Right forelimb (tissue), 1 donor: Measurements from ENCODE around the gene PHAF1.

Source experiments
- DNase-seq: peaks from one replicate; pipeline ENCODE4 v3.0.0-alpha.2; 2018

Gene PHAF1

DNA sequence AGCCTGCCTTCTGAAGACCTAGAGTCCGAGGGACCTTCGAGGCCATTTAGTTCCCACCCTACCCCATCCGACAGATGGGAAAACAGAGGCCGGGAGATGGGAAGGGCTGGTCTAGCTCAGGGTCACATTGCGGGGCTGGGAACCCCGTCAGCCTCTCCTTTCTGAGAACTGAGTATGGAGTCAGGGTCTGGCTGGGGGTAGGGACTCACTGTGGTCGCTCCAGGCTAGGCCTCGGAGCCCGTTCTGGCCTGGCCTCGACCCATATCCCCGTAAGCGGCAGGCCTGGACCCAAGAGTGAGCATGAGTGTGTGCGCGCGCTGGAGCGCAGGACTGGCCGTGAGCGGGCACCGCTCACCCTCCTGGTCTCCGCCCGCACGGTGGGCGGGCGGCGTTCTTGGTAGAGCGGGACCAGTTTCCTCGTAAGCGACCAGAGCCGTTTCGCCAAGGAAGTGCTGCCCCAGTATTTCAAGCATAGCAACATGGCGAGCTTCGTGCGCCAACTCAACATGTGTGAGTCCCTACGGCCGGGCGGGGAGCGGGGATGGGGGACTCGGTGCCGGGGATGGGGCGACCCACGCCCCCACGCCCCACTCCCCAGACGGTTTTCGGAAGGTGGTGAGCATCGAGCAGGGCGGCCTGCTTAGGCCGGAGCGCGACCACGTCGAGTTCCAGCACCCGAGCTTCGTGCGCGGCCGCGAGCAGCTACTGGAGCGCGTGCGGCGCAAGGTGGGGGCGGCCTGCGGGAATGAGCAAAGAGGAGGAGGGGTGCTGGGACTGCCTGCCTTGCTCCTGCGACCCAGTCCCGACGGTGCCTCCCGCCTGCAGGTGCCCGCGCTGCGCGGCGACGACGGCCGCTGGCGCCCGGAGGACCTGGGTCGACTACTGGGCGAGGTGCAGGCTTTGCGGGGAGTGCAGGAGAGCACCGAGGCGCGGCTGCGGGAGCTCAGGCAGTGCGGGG, 55.7 kb downstream of the PHAF1 start:
- no peak for DNase-seq

DNA sequence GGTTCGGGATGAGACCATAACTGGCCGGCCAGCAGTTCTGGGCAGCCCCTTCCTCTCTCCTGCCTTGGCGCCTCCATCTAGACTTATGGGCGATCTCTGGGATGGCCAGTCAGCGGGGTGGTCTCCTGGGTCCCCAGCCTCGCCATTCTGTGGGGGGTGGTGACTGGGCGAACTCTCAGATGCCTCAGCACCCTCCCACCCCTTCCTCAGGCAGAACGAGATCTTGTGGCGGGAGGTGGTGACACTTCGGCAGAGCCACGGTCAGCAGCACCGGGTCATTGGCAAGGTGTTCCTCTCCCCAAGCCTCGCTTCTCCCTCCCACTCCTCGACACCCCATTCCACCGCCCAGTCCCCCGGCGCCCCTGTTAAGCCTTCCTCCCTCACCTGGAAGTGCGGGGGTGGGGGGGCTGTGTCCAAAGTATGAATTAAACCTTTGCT, 56.4 kb downstream of the PHAF1 start:
- DNase-seq: no peak

DNA sequence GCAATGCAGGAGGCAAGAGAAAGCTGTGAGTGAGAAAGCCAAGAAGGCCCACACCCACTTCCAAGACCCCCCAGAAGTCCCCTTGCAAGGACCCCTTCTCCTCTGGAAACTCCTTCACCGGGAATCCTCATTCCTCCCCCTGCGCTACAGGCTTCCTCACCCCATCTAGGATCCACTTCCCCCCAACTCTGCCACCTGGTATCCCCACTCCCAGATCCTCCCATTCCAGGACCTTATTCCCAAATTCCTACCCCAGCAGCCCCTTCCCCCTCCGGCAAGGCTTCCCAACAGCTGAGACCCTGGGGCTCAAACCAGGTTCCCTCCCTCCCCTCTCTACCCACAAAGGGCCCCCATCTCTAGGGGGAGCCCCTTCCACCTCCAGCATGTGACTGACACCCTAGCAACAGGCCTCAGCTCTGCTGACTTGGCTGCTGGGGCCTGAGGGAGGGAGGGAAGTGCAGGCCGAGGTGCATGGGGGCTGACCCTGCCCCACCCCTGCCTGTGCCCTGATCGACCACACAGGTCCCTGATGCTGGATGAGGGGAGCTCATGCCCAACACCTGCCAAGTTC, 56.9 kb downstream of the PHAF1 start:
- no peak for DNase-seq

DNA sequence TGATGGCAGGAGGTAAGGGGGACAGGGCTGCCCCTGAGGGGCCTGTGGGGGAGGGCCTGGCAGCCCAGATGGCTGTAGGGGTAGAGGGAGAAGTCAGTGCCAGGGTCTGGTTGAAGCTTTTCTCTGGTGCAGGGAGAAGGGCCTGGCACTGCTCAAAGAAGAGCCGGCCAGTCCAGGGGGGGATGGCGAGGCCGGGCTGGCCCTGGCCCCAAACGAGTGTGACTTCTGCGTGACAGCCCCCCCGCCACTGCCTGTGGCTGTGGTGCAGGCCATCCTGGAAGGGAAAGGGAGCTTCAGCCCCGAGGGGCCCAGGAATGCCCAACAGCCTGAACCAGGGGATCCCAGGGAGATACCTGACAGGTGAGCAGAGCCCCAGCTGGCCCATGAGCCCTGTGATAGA, 57.8 kb downstream of the PHAF1 start:
- no peak for DNase-seq

DNA sequence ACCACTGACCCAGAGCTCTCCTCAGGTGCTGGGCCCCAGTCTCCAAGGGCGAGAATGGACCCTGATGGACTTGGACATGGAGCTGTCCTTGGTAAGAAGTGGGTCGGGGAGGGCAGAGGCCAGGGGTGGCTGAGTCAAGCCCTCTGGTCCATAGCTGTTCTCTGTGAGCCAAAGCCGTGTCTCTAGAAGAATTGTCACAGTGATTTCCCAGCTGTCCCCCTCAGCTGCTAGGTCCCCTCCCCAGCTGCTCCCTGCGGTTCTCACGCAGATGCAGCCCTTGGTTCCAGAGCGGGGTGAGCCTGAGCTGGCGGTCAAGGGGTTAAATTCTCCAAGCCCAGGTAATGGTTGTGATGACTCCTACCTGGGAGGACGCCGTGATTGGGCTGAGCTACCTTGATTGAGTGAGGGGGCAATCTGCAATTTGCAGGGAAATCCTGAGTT, 59.3 kb downstream of the PHAF1 start:
- DNase-seq: no peak

DNA sequence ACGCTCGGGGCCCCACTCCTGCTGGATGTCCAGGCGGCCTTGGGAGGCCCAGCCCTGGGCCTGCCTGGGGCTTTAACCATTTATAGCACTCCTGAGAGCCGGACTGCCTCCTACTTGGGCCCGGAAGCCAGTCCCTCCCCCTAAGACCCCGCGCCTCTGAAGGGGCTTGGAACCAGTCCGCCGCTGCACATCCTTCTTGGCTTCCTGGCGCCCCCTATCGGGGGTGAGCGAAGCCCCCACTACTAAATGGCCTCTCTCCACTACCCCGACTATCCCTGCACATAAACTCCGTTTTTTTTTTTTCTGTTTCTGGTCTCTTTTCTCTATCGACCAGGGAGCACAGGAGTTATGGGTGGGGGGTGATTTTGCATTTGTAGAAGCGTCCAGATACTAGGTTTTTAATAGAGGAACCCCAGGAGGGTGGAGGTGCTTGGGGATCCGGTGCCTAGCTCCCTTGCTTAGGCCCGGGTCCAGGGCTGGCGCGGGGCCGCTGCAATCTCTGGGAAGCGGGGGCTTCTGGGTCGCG, 60.0 kb downstream of the PHAF1 start:
- DNase-seq: no peak

DNA sequence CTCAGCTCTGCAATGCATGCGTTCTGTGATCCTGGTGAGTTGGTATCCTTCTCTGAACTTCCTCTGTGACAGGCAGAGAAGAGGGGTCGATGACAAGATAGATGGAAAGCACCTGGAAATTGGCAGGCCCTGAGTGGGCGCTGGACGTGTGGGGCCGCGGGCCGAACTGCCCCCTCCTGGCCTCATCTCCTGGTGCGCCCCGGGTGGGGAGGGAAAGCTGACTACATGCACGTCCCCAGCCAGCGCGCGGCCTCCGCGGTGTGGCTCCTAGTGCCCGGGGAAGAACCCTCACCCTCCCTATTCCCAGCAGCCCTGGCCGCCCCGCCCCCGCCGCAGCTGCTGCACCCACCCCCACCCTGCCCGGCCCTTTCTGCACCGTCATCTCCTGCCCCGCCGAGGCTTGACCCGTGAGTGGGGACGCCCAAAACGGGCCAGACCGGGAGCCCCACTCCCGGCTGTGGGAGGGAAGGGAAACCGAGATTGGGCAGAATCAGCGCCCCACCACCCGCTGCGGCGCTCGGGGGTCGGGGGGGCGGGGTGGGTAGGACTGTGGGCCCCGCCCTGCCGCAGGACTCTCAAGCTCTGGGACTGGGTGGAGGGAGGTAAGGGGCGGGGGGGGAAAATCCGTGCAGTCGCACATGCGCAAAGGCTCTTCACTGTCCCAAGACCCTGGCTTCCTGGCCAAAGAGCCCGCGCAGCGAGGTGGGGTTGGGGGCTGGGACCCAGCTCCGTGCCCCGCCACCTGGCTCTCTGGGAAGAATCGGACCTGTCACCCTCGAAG, 60.6 kb downstream of the PHAF1 start, which contains the start of gene NOL3:
TSS of gene NOL3 (plus strand) at position 371 of the 781 bp plus-strand sequence.
- DNase-seq: peak; percentile 75

DNA sequence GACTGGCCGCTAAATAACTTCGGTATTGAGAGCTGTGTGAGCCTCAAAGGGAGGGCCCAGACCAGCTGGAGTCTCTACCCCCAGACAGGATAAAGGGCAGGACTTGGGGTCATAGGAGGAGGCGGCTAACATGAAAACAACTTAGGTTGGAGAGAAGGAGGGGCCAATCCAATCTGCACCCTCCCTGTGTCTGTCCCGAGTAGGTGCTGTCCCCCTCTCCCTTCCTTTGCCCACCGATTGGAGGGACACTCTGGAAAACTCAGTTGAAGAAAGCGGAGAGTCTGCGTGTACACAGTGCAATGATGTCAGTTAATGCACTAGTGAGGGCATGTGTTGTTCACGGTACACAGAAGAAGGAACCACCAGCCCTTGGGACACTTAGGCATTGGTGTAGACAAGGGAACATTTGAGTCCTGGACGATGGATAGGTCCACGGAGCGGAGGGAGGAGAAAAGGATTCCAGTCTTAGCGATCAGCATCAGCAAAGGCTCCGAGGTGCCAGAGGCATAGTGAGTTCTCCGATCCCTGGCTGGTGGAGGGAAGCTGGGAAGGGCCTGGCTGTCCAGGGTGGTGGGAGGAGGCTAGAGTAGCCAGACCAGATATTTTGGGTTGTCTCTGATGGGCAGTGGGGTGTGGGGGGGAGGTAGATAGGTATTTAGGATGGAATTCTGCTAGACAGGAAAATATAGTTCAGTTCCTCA, 61.4 kb downstream of the PHAF1 start:
- DNase-seq: no peak

DNA sequence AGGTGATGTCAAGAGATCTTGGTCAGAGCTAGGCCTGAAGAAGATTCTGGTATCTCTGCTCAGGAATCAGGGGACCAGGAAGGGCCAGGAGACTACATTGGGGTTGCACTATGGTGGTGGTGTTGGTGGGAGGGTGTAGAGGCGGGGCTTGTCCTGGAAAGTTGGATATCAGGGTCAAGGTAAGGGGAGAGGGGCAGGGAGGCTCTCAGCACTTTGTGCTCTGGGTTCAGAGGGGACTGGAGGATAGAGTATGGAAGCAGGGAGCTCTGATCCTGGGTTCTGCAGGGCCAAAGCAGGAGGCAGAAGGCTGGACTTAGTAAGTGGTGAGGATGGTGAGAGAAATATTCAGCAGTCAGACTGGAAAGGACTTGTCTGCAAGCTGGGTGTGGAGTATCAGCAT, 63.6 kb downstream of the PHAF1 start:
- no peak for DNase-seq

DNA sequence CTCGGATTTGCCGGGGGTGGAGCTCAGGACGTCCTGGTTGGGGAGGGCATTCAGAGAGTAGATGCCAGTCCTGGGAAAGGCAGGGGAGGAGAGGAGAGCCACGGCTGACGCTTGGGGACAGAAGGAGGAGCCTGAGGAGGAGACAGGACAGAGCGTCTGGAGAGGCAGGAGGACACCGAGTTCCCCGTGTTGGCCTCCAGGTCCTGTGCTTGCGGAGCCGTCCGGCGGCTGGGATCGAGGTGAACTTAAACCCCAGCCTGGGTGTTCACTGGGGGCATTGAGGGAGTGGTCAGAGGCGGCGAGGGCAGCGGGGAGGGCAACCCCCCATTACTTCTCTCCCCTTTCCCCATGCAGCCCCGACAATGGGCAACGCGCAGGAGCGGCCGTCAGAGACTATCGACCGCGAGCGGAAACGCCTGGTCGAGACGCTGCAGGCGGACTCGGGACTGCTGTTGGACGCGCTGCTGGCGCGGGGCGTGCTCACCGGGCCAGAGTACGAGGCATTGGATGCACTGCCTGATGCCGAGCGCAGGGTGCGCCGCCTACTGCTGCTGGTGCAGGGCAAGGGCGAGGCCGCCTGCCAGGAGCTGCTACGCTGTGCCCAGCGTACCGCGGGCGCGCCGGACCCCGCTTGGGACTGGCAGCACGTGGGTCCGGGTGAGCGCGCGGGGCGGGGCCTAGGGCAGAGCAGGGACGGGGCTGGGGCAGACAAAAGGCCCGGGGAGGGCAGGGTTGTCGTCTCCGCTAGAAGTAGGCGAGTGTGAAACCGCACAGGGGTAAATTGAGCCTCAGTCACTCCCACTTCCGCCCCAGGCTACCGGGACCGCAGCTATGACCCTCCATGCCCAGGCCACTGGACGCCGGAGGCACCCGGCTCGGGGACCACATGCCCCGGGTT, 64.3 kb downstream of the PHAF1 start:
- peak; percentile 76 for DNase-seq

DNA sequence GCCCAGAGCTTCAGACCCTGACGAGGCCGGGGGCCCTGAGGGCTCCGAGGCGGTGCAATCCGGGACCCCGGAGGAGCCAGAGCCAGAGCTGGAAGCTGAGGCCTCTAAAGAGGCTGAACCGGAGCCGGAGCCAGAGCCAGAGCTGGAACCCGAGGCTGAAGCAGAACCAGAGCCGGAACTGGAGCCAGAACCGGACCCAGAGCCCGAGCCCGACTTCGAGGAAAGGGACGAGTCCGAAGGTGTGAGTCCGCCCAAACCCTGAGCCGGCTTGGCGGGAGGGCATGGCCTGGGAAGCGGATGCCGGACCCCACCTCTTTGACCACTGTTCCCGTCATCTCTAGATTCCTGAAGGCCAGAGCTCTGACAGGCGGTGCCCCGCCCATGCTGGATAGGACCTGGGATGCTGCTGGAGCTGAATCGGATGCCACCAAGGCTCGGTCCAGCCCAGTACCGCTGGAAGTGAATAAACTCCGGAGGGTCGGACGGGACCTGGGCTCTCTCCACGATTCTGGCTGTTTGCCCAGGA, 65.0 kb downstream of the PHAF1 start:
- DNase-seq: no peak

DNA sequence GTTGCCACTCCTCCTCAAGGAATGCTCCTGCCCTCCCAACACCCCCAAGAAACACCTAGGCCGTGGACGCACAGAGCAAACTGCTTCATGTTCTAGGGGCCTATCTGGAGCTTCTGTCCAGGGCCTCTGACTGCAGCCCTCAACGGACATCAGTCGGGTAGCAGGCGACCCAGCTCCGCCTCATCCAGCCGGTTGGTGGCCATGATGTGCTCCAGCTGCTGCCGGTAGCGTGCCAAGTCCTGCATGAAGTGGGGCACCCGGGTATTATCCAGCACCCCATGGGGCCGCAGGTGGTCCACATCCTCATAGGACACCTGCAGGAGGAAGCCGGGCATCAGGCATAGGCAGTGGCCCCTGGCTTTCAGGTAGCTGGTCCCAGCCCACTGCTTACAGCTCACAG, 66.9 kb downstream of the PHAF1 start:
- no peak for DNase-seq

DNA sequence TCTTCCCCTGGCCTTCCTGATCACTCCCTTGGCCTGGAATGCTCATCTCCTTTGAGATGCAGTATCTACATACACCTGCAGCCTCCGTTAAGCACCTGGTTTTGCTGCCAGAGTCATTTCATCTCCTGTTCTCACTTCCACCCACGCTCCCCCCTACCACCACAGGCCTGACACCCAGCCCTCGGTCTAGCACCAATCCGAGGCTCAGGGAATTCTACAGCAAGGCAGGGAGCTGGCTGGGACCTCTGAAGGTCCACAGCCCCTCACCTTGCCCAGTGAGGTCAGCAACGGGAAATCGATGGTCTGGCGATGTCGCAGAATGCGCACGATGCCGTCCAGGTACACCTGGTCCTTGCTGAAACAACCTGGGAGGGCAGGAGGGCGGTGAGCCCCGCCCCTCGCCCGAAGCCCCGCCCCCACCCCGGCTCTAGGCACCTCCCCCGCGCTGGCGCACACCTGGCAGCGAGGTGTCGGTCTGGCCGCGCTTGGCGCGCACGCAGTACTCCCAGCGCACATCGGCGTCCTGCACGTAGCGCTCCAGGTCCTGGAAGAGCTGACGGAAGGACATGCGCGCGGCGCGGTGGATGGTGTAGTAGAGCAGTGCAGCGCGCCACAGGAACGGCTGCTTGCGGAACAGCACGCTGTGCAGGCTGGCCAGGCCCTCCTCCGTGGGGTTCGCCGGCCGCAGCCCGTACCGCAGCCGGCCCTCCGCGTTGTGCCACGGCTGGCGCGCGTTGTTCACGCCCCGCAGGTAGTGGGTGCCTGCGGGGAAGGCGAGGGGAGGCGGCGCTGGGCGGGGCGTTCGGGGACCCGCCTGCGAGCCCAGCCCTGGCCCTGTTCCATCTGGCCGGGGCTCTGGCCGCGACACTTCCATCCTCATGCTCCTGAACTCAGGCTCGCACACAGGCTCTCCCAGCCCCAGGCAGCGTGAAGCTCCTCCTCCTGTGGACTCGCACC, 68.3 kb downstream of the PHAF1 start:
- no peak for DNase-seq

DNA sequence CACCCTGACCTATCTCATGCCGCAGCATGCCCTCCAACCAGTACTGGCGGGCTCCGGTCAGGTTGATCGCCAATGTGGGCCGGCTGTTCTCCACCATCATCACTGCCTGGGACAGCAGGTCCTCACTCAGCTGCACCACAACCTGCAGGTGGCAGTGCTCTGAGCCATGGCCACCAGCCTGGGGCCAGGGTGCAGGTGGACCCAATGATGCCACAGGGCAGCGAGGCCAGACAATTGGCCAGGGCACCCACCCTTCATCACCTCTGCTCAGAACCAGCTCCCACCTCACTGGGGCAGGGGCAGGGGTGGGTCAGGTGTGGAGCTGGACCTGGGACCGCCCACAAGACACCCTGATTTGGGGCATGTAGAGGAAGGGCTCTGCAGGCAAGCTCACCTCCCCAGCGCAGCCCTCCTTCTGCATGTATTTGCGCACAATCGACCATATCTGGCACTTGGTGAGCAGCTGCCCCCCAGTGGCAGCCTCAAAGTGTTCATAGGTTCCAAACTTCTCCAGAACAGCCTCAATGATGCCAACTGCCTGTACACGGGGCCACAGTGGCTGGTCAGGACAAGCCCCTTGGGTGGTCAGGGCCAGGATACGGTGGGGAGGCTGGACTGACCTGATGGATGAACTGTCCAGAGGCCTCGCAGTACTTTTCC, 69.8 kb downstream of the PHAF1 start:
- no peak for DNase-seq

DNA sequence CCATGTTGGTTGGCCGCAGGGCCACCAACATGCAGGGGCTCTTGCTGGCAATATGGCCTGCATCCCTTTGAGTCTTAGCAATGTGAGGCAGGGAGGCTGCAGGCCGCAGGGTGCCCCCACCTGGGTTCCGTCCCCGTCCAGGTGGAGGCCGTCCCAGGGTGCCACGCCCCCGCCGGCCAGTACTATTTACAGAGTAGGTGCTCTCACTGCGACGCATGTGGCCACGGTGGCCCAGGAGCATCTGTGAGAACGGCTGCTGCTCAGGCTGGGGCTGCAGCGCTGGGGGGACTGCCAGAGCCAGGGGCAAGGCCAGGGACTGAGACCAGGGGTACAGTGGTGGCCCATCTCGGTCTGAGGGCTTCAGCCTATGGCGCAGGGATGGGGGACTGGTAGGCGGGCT, 70.4 kb downstream of the PHAF1 start:
- no peak for DNase-seq

DNA sequence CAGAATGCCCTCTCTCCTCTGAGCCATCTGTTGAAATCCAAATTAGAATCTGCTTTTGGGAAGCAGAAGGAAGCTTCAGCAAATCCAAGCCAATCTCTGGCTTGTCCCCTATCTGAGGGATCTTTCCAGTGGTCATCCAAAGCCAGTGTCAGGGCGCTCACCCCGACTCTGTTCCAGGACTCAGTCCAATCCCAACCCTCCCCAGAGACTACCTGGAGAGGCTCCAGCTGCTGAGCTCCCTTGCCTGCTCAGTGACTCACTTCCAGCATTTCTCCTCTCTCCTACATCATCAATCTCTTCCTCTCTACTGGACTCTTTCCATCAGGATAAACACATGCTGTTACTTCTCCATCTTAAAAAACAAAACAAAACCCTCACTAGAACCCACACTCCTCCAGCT, 71.6 kb downstream of the PHAF1 start:
- no peak for DNase-seq

DNA sequence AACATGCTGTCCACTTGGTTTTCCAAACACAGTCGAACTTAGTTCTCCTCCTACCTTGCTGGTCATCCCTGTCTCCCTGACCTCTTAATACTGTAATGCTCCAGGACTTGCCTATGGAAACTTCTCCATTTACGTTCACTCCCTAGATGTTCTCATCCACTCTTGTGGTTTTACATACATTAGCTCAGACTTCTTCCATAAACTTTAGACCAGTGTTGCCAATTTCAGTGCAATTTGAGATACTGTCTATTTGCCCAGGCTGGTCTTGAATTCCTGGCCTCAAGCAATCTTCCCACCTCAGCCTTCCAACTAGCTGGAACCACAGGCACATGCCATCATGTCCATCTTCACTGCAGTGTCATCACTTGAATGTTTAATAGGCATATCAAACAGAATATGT, 72.5 kb downstream of the PHAF1 start:
- DNase-seq: no peak

DNA sequence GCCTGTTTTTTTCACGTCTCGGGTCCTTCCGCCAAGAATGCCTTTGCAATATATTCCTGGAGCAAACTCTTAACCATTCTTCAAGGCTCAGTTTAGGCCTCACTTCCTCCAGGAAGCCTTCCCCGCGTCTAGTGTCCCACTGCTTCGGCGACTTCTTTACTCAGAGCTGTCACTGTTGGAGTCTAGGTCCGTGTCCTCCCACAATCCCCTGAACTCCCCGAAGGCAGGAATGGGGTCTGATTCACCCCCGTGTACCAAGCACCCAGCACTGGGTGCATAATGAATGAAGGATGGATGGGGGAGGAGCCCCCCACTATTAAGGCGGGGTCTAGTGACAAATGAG, 73.5 kb downstream of the PHAF1 start:
- DNase-seq: no peak

DNA sequence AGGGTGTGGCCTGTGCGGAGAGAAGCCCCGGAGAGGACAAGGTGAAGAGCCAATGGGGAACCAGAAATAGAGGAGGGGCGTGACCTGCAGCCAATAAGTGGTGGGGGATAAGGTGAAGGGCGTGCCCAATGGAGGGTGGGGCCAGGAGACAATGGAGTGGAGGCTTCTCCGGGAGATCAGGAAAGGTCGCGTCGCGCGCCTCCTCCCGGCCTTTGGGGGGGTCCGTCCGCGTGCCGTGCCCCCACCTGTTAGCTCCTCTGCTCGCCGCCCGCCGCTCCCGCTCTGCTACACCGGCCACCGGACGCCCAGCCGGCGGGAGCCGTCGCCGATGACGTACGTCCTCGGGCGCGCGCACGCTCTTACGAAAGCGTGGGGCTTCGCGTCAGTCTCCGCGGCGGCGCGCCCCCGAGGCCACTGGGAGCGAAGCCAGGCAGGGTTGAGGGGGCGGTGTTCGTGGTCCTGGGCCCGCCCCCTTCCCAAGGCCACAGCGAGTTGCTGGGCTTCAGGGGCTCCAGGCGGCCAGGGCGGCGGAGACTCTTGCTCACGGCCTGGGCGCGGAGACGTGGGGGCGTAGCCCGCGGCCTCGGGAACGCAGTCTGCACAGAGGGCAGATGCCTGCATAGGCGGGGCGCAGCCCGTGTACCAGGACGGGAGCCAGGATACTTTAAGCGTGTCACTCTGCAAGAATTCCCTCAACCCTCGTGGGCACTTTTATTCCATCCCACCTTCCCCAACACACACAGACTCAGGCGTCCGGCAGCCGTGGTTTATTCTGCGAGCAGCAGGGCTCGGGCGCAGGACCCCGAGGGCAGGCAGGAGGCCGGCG, 74.1 kb downstream of the PHAF1 start, which contains the start of gene MATCAP1:
TSS of gene MATCAP1 (minus strand) at position 337 of the 826 bp plus-strand sequence. CDS start 3,353 bp downstream, outside the sequence.
- peak; percentile 97 for DNase-seq
